Large intestine (tissue), 3 donors: ENCODE data around the gene WWC2. TPM values are rescaled to one million over a fixed set of nuclear protein-coding genes. Genes with fewer than 3 reads are reported as not detected.
A peak's percentile ranks its signal among the peaks of the same experiment; 100 is the strongest.

Experiments
- DNase-seq, 2 donors: peaks; one replicate each; pipeline versions ENCODE4 v3.0.0 to v3.0.0-alpha.2; 2013
- H3K27ac ChIP-seq: one replicate; pipeline ENCODE4 v1.5.1; 2013; ENCODE audit warnings: low read length
- H3K27me3 ChIP-seq: 2 replicates; pipeline ENCODE4 v1.6.1; 2013; ENCODE audit warnings: low read length; ENCODE audit not compliant: control insufficient read depth, insufficient read depth
- H3K36me3 ChIP-seq: 2 replicates; pipeline ENCODE4 v1.6.1; 2013; ENCODE audit warnings: low read length; ENCODE audit not compliant: control insufficient read depth, insufficient read depth
- H3K4me1 ChIP-seq: one replicate; pipeline ENCODE4 v1.6.1; 2013; ENCODE audit warnings: low read length; ENCODE audit not compliant: control insufficient read depth, insufficient read depth
- H3K4me3 ChIP-seq: one replicate; pipeline ENCODE4 v1.5.1; 2013; ENCODE audit warnings: low read length
- H3K9me3 ChIP-seq: one replicate; pipeline ENCODE4 v1.6.1; 2013; ENCODE audit warnings: mild to moderate bottlenecking, low read depth, low read length, moderate library complexity; ENCODE audit not compliant: control insufficient read depth
- WGBS: methylation state at CpG from one replicate; pipeline ENCODE4 v1.1.5; 2013; ENCODE audit warnings: low lambda C conversion rate; ENCODE audit not compliant: insufficient coverage; 5-methylcytosine and 5-hydroxymethylcytosine counted together
- polyA plus RNA-seq: library from polyadenylated mRNA; unstranded; fragments of 120-200 nt; gene quantifications from one replicate; pipeline ENCODE4 v1.2.1, GENCODE V29; 2013

WWC2 gene
- polyA plus RNA-seq, 1 donor, result 19.7 TPM

- H3K27me3 ChIP-seq, result no peaks in the 10 kb centered on the region
- peaks cover 25% of the 10 kb centered on the region for H3K4me1 ChIP-seq
- WGBS, result no CpG with 5 or more reads among the region's 2 CpGs
- peaks cover 4% of the 10 kb centered on the region for H3K36me3 ChIP-seq
- no peaks in the 10 kb centered on the region for H3K9me3 ChIP-seq
- H3K27ac ChIP-seq, result peak overlapping the region; percentile 14
- no peak overlapping the region for H3K4me3 ChIP-seq
- DNase-seq, result peak in 1 of 2 donors; percentile 44
Observed at GRCh38 chr4:183249854-183250253, 150.8 kb downstream of the WWC2 start.

- Histone ChIP-seq H3K27me3 (no peaks in the 10 kb centered on the region), H3K4me1 (peaks cover 29% of the 10 kb centered on the region), H3K4me3 (no peak overlapping the region), H3K36me3 (peaks cover 4% of the 10 kb centered on the region), H3K9me3 (no peaks in the 10 kb centered on the region), H3K27ac (no peak overlapping the region)
- no CpG with 5 or more reads among the region's 2 CpGs for WGBS
- peak in 1 of 2 donors; percentile 11 for DNase-seq
Observed at GRCh38 chr4:183250831-183251230, 151.8 kb downstream of the WWC2 start.

GRCh38 chr4:183252959-183253358 is 153.9 kb downstream of the WWC2 start:
- Histone ChIP-seq H3K4me1 (peaks cover 34% of the 10 kb centered on the region), H3K36me3 (peaks cover 4% of the 10 kb centered on the region), H3K4me3 (no peak overlapping the region), H3K27ac (no peak overlapping the region), H3K27me3 (no peaks in the 10 kb centered on the region), H3K9me3 (no peaks in the 10 kb centered on the region)
- DNase-seq, result no peak
- WGBS, result no CpG with 5 or more reads among the region's 4 CpGs

GRCh38 chr4:183253451-183253850 is 154.4 kb downstream of the WWC2 start:
- DNase-seq, result no peak
- Histone ChIP-seq H3K27ac (no peak overlapping the region), H3K9me3 (no peaks in the 10 kb centered on the region), H3K4me1 (peaks cover 34% of the 10 kb centered on the region), H3K36me3 (peaks cover 4% of the 10 kb centered on the region), H3K4me3 (no peak overlapping the region), H3K27me3 (no peaks in the 10 kb centered on the region)
- WGBS, result no CpG with 5 or more reads among the region's 1 CpG

GRCh38 chr4:183254162-183254561 is 155.1 kb downstream of the WWC2 start:
- no peak overlapping the region for H3K4me3 ChIP-seq
- no peaks in the 10 kb centered on the region for H3K27me3 ChIP-seq
- no CpG with 5 or more reads among the region's 6 CpGs for WGBS
- H3K36me3 ChIP-seq, result no peaks in the 10 kb centered on the region
- no peaks in the 10 kb centered on the region for H3K9me3 ChIP-seq
- peaks cover 34% of the 10 kb centered on the region for H3K4me1 ChIP-seq
- H3K27ac ChIP-seq, result no peak overlapping the region
- DNase-seq, result peak in 1 of 2 donors; percentile 46

GRCh38 chr4:183255487-183255886 is 156.4 kb downstream of the WWC2 start:
- H3K27me3 ChIP-seq, result no peaks in the 10 kb centered on the region
- WGBS, result 94% methylated on average over 3 of the region's 3 CpGs
- H3K4me1 ChIP-seq, result peaks cover 30% of the 10 kb centered on the region
- no peaks in the 10 kb centered on the region for H3K36me3 ChIP-seq
- no peak for DNase-seq
- H3K4me3 ChIP-seq, result no peak overlapping the region
- H3K27ac ChIP-seq, result no peak overlapping the region
- no peaks in the 10 kb centered on the region for H3K9me3 ChIP-seq

GRCh38 chr4:183256343-183256742 is 157.3 kb downstream of the WWC2 start:
- DNase-seq, result peak in 1 of 2 donors; percentile 15
- 40% methylated on average over 1 of the region's 6 CpGs for WGBS
- Histone ChIP-seq H3K27ac (peak overlapping the region; percentile 9), H3K36me3 (peaks cover 6% of the 10 kb centered on the region), H3K4me3 (no peak overlapping the region), H3K9me3 (no peaks in the 10 kb centered on the region), H3K27me3 (no peaks in the 10 kb centered on the region), H3K4me1 (peaks cover 31% of the 10 kb centered on the region)

- no peaks in the 10 kb centered on the region for H3K27me3 ChIP-seq
- WGBS, result no CpG with 5 or more reads among the region's 9 CpGs
- H3K27ac ChIP-seq, result no peak overlapping the region
- H3K9me3 ChIP-seq, result no peaks in the 10 kb centered on the region
- peaks cover 6% of the 10 kb centered on the region for H3K36me3 ChIP-seq
- DNase-seq, result peak in 1 of 2 donors; percentile 23
- H3K4me1 ChIP-seq, result peaks cover 36% of the 10 kb centered on the region
- H3K4me3 ChIP-seq, result no peak overlapping the region
Observed at GRCh38 chr4:183256756-183257385, 157.8 kb downstream of the WWC2 start.

- no peak for DNase-seq
- peaks cover 6% of the 10 kb centered on the region for H3K36me3 ChIP-seq
- WGBS, result 100% methylated on average over 1 of the region's 6 CpGs
Observed at GRCh38 chr4:183257808-183258207, 158.8 kb downstream of the WWC2 start.

GRCh38 chr4:183260491-183261151 is 161.6 kb downstream of the WWC2 start:
- H3K27ac ChIP-seq, result peak overlapping the region; percentile 54
- WGBS, result 80% methylated on average over 1 of the region's 10 CpGs
- peak; percentile 63 to 86 for DNase-seq
- no peak overlapping the region for H3K4me3 ChIP-seq
- H3K27me3 ChIP-seq, result no peaks in the 10 kb centered on the region
- H3K9me3 ChIP-seq, result no peaks in the 10 kb centered on the region
- H3K36me3 ChIP-seq, result peaks cover 8% of the 10 kb centered on the region
- peaks cover 25% of the 10 kb centered on the region for H3K4me1 ChIP-seq

More at GRCh38 chr4:183257808-183258207, 158.8 kb downstream of the WWC2 start:
- peaks cover 41% of the 10 kb centered on the region for H3K4me1 ChIP-seq
- H3K27me3 ChIP-seq, result no peaks in the 10 kb centered on the region
- H3K9me3 ChIP-seq, result no peaks in the 10 kb centered on the region
- no peak overlapping the region for H3K27ac ChIP-seq
- no peak overlapping the region for H3K4me3 ChIP-seq
